GM13976 (cell line): ENCODE measurements around the gene CDC26.

ENCODE experiments used
- DNase-seq: peaks from one replicate; pipeline ENCODE4 v3.0.0; 2012; ENCODE audit warnings: low spot score
- CTCF ChIP-seq: IDR thresholded peaks from 2 replicates; pipeline ENCODE4 v1.5.1; 2012; ENCODE audit warnings: borderline replicate concordance, mild to moderate bottlenecking; ENCODE audit not compliant: insufficient read depth; ENCODE audit errors: extremely low read depth, missing control alignments, control extremely low read depth
- in situ Hi-C: fragments of 300-500 bp; cut with MboI; formaldehyde crosslinking; loops from one replicate; pipeline ENCODE4 v1.12.0; 2022; ENCODE audit warnings: low sequenced_read_pairs, mixed read lengths, inconsistent platforms; ENCODE audit not compliant: unreplicated experiment

The CDC26 gene

GRCh38 chr9:113221800-113222481 lies 53.4 kb downstream of the CDC26 start:
- in situ Hi-C loops: no loop called here
- DNase-seq: no peak
- no peak for TF ChIP-seq CTCF

- TF ChIP-seq CTCF: no peak
- in situ Hi-C loops: no loop called here
- DNase-seq: peak; percentile 98
Measured at GRCh38 chr9:113221003-113221799, 54.2 kb downstream of the CDC26 start, which contains the start of the genes FKBP15 and SLC31A1. TSS of gene FKBP15 (minus strand) at chr9:113221277. CDS start at chr9:113221243, 34 bp downstream. TSS of gene SLC31A1 (plus strand) at chr9:113221544. CDS start at chr9:113256149, 34,605 bp downstream.

GRCh38 chr9:113220467-113221002 lies 54.8 kb downstream of the CDC26 start:
- no peak for TF ChIP-seq CTCF
- DNase-seq: no peak
- in situ Hi-C loops: no loop called here

GRCh38 chr9:113219969-113220368 lies 55.4 kb downstream of the CDC26 start:
- no peak for TF ChIP-seq CTCF
- DNase-seq: peak; percentile 55
- in situ Hi-C loops: no loop called here

GRCh38 chr9:113219186-113219936 lies 56.0 kb downstream of the CDC26 start:
- no peak for TF ChIP-seq CTCF
- DNase-seq: peak; percentile 54
- in situ Hi-C loops: no loop called here
